OCI-LY1 (cell line): ENCODE data around the gene CCNDBP1.

Experiments used
- H2AFZ ChIP-seq: fragments of 200-600 bp; sonication (generic), shearing (Covaris generic); 2 replicates; pipeline ENCODE4 v1.6.0; 2014; ENCODE audit warnings: antibody characterized with exemption, mild to moderate bottlenecking, low read length
- H3F3A ChIP-seq: fragments of 200-600 bp; sonication (generic), shearing (Covaris generic); 2 replicates; pipeline ENCODE4 v1.6.0; 2014; ENCODE audit warnings: mild to moderate bottlenecking, antibody characterized with exemption, low read length, moderate library complexity; ENCODE audit not compliant: insufficient read depth
- H3K27ac ChIP-seq: fragments of 200-600 bp; sonication (generic); 2 replicates; pipeline ENCODE4 v1.5.1; 2014; ENCODE audit warnings: low read length, mixed run types, mild to moderate bottlenecking, low read depth; ENCODE audit not compliant: poor library complexity, severe bottlenecking
- H3K27me3 ChIP-seq: fragments of 200-600 bp; sonication (generic); 2 replicates; pipeline ENCODE4 v1.6.0; 2014; ENCODE audit warnings: antibody characterized with exemption, mild to moderate bottlenecking, low read length, moderate library complexity; ENCODE audit not compliant: insufficient read depth
- H3K36me3 ChIP-seq: fragments of 200-600 bp; sonication (generic); 2 replicates; pipeline ENCODE4 v1.6.1; 2014; ENCODE audit warnings: mild to moderate bottlenecking, antibody characterized with exemption, low read length, moderate library complexity, mixed read lengths; ENCODE audit not compliant: insufficient read depth
- H3K4me1 ChIP-seq: fragments of 200-600 bp; sonication (generic); 2 replicates; pipeline ENCODE4 v1.5.1; 2014; ENCODE audit warnings: mild to moderate bottlenecking, low read length, moderate library complexity; ENCODE audit not compliant: insufficient read depth, severe bottlenecking
- H3K4me2 ChIP-seq: fragments of 200-600 bp; sonication (generic), shearing (Covaris generic); 2 replicates; pipeline ENCODE4 v1.6.1; 2014; ENCODE audit warnings: low read length
- H3K4me3 ChIP-seq: fragments of 200-600 bp; sonication (generic); 2 replicates; pipeline ENCODE4 v1.5.1; 2014; ENCODE audit warnings: low read length, low read depth, mild to moderate bottlenecking, mixed read lengths; ENCODE audit not compliant: poor library complexity, severe bottlenecking
- H3K79me2 ChIP-seq: fragments of 200-600 bp; shearing (Covaris generic); 2 replicates; pipeline ENCODE4 v1.6.1; 2016; ENCODE audit warnings: mixed run types, low read length, mixed read lengths; ENCODE audit not compliant: insufficient read depth
- H3K9ac ChIP-seq: fragments of 200-600 bp; sonication (generic), shearing (Covaris generic); 2 replicates; pipeline ENCODE4 v1.6.1; 2014; ENCODE audit warnings: mild to moderate bottlenecking, low read length, mixed read lengths
- H3K9me2 ChIP-seq: fragments of 200-600 bp; sonication (generic), shearing (Covaris generic); 2 replicates; pipeline ENCODE4 v1.6.1; 2014; ENCODE audit warnings: low read depth, mild to moderate bottlenecking, low read length, mixed read lengths
- H3K9me3 ChIP-seq: fragments of 200-600 bp; shearing (Covaris generic); 2 replicates; pipeline ENCODE4 v1.6.1; 2014; ENCODE audit warnings: low read length, mixed read lengths
- H4K20me1 ChIP-seq: fragments of 200-600 bp; sonication (generic), shearing (Covaris generic); 2 replicates; pipeline ENCODE4 v1.6.0; 2016; ENCODE audit warnings: mild to moderate bottlenecking, low read length; ENCODE audit not compliant: insufficient read depth
- EZH2 ChIP-seq: fragments of 200-600 bp; sonication (generic), shearing (Covaris generic); IDR thresholded peaks from 2 replicates; pipeline ENCODE4 v1.8.0; 2017; ENCODE audit warnings: borderline replicate concordance, mixed run types, mild to moderate bottlenecking, antibody characterized with exemption, low read length, moderate library complexity, mixed read lengths
- TF ChIP-seq, protein P1 (sequence below): fragments of 200-600 bp; sonication (generic), shearing (Covaris generic); IDR thresholded peaks from 2 replicates; pipeline ENCODE4 v1.5.1; 2017; ENCODE audit warnings: mild to moderate bottlenecking, antibody characterized with exemption, low read length, moderate library complexity, mixed read lengths

Gene CCNDBP1

DNA sequence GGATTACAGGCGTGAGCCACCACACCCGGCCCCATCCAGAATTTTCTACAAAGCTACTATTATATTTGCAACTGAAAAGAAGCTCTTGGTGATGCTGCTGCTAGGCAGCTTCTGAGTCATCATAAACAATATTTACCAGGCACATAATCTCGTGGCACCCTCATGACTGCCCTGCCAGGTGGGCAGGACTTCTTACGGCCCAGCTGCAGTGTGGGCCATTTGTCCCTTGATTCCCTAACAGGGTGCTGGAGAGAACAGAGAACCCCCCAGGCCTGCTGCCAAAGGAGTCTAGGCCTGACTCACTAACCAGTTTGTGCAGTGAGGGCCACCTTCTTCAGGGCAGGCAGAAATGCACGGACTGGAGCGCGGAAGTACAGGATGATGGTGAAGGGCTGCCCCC is 30.8 kb downstream of the CCNDBP1 start:
- no peak overlapping the region for H2AFZ ChIP-seq
- no peaks in the 10 kb centered on the region for H3K9me3 ChIP-seq
- no peaks in the 10 kb centered on the region for H3K9me2 ChIP-seq
- H3K9ac ChIP-seq = no peak overlapping the region
- TF ChIP-seq EZH2 = no peak
- TF ChIP-seq, protein P1, sequence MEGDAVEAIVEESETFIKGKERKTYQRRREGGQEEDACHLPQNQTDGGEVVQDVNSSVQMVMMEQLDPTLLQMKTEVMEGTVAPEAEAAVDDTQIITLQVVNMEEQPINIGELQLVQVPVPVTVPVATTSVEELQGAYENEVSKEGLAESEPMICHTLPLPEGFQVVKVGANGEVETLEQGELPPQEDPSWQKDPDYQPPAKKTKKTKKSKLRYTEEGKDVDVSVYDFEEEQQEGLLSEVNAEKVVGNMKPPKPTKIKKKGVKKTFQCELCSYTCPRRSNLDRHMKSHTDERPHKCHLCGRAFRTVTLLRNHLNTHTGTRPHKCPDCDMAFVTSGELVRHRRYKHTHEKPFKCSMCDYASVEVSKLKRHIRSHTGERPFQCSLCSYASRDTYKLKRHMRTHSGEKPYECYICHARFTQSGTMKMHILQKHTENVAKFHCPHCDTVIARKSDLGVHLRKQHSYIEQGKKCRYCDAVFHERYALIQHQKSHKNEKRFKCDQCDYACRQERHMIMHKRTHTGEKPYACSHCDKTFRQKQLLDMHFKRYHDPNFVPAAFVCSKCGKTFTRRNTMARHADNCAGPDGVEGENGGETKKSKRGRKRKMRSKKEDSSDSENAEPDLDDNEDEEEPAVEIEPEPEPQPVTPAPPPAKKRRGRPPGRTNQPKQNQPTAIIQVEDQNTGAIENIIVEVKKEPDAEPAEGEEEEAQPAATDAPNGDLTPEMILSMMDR = no peak
- no peaks in the 10 kb centered on the region for H3K79me2 ChIP-seq
- no peaks in the 10 kb centered on the region for H3K36me3 ChIP-seq
- H3K27ac ChIP-seq = no peak overlapping the region
- H3K27me3 ChIP-seq = peaks cover 14% of the 10 kb centered on the region
- H3F3A ChIP-seq = no peaks in the 10 kb centered on the region
- H3K4me1 ChIP-seq = no peaks in the 10 kb centered on the region
- no peaks in the 10 kb centered on the region for H4K20me1 ChIP-seq
- no peak overlapping the region for H3K4me2 ChIP-seq
- H3K4me3 ChIP-seq = no peak overlapping the region

DNA sequence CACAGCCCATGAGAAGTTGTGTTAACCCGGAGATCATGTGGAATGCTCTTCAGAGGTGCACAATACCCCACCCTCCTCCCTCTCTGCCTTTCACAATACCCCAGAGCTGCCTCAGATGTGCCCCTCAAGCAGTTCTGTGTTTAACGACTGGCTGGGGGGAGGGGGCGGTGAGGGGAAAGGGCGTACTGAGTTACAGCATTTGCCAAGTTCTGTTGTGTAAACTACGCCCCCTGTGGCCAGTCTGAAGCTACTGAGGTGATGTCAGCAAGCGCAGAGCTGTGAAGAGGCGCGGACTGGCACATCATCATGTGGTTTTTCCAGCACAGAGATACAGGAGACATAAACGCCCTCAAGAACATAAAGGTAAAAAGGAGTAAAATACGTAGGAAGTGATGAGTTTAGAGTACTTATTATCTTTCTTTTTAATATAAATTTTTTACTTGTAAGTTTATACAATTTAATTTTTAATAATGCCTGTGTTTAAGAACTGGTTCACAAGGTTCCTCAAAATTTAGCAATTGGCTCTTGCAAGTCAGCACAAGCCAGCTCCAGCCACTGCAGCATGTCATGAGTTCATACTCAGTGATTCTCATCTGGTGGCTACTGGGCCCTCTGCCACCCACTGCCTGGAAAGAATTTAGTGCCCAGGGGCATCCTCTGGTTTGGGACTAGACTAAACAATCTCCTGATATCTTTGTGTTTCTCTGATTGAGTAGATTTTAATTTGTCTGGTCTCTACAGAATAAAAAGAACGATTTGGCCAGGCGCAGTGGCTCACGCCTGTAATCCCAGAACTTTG is 33.9 kb downstream of the CCNDBP1 start:
- no peaks in the 10 kb centered on the region for H3K9me3 ChIP-seq
- H3K4me1 ChIP-seq = no peaks in the 10 kb centered on the region
- H3K4me3 ChIP-seq = no peak overlapping the region
- H3F3A ChIP-seq = no peaks in the 10 kb centered on the region
- H3K27me3 ChIP-seq = peaks cover 7% of the 10 kb centered on the region
- H4K20me1 ChIP-seq = no peaks in the 10 kb centered on the region
- no peaks in the 10 kb centered on the region for H3K79me2 ChIP-seq
- H3K27ac ChIP-seq = no peak overlapping the region
- no peaks in the 10 kb centered on the region for H3K36me3 ChIP-seq
- H3K9ac ChIP-seq = no peak overlapping the region
- H3K4me2 ChIP-seq = no peak overlapping the region
- H2AFZ ChIP-seq = no peak overlapping the region
- no peaks in the 10 kb centered on the region for H3K9me2 ChIP-seq
- TF ChIP-seq, protein P1 = peak; percentile 55
- no peak for TF ChIP-seq EZH2

DNA sequence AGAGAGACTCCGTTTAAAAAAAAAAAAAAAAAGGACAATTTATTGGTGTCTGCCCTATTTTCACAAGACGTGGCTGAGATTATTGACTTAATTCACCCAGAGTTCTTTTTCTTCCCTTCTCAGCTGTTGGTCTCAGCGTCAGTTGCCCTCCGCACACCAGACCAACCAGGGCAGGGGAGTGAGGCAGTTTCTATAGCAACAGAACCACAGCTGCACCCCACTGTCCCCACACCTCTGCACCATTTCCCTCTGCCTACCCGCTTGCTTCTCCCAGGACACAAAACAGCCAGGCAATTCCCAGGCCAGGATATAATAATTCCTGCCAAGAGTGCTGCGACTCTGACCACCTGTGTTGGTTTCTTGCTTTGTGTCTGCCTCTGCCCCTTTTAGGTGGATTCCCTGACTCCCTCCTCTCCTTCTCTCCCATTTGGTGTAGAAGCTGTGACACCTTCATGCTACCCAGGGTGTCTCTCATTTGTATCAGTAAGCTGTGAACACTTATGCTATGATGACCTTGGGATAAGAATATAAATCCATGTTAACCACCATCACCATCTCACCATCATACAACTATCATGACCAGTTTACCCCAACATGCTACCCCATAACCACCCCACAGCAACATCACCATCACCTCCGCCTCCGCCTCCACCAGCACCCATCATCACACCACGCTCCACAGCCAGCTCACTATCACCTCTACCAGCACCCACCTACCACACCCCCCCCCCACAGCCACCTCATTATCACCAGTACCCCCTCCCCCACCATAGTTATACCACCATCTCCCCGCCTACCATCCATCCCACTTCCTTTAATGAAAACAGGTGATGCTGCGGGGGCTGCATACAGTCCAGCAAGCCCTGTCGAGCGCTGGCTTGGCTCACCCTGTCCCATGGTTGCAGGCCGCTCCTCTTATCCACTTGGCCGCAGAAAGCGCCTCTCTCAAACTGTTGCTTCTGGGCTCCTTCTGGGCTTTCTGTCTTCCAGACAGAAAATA is 35.0 kb downstream of the CCNDBP1 start:
- H3K36me3 ChIP-seq = no peaks in the 10 kb centered on the region
- no peaks in the 10 kb centered on the region for H3F3A ChIP-seq
- H3K27ac ChIP-seq = no peak overlapping the region
- H3K79me2 ChIP-seq = no peaks in the 10 kb centered on the region
- H2AFZ ChIP-seq = no peak overlapping the region
- TF ChIP-seq, protein P1 = no peak
- TF ChIP-seq EZH2 = no peak
- H3K9ac ChIP-seq = no peak overlapping the region
- no peaks in the 10 kb centered on the region for H3K9me2 ChIP-seq
- no peaks in the 10 kb centered on the region for H4K20me1 ChIP-seq
- H3K9me3 ChIP-seq = no peaks in the 10 kb centered on the region
- no peak overlapping the region for H3K4me2 ChIP-seq
- H3K27me3 ChIP-seq = no peaks in the 10 kb centered on the region; the same call in 1 of the 2 replicates
- no peaks in the 10 kb centered on the region for H3K4me1 ChIP-seq
- H3K4me3 ChIP-seq = no peak overlapping the region
